Loucy (cell line): ENCODE results near the gene LOXL4.

Source experiments
- H2AFZ ChIP-seq: fragments of 200-600 bp; sonication (generic); 2 replicates; pipeline ENCODE4 v1.6.0; 2016; ENCODE audit warnings: antibody characterized with exemption, mild to moderate bottlenecking, low read length, moderate library complexity
- H3F3A ChIP-seq: fragments of 200-600 bp; 2 replicates; pipeline ENCODE4 v1.6.0; 2016; ENCODE audit warnings: antibody characterized with exemption, low read depth, mild to moderate bottlenecking
- H3K27me3 ChIP-seq: fragments of 200-600 bp; sonication (generic); 2 replicates; pipeline ENCODE4 v1.6.1; 2014; ENCODE audit warnings: low read length, mild to moderate bottlenecking; ENCODE audit not compliant: insufficient read depth, poor library complexity, severe bottlenecking
- H3K36me3 ChIP-seq: fragments of 200-600 bp; sonication (generic); 2 replicates; pipeline ENCODE4 v1.6.1; 2016; ENCODE audit warnings: low read length; ENCODE audit not compliant: insufficient read depth
- H3K4me1 ChIP-seq: fragments of 200-600 bp; sonication (generic); 2 replicates; pipeline ENCODE4 v1.5.1; 2014; ENCODE audit warnings: low read length, mild to moderate bottlenecking; ENCODE audit not compliant: insufficient read depth, poor library complexity, severe bottlenecking
- H3K4me2 ChIP-seq: fragments of 200-600 bp; sonication (generic); 2 replicates; pipeline ENCODE4 v1.6.0; 2014; ENCODE audit warnings: antibody characterized with exemption, low read length, low read depth, mild to moderate bottlenecking; ENCODE audit not compliant: poor library complexity, severe bottlenecking
- H3K4me3 ChIP-seq: fragments of 200-600 bp; sonication (generic); 2 replicates; pipeline ENCODE4 v1.5.1; 2014; ENCODE audit warnings: low read length, mild to moderate bottlenecking, mixed read lengths; ENCODE audit not compliant: poor library complexity, severe bottlenecking
- H3K79me2 ChIP-seq: fragments of 200-600 bp; sonication (generic); 2 replicates; pipeline ENCODE4 v1.6.1; 2014; ENCODE audit warnings: low read length; ENCODE audit not compliant: insufficient read depth
- H3K9ac ChIP-seq: fragments of 200-600 bp; sonication (generic); 2 replicates; pipeline ENCODE4 v1.6.0; 2014; ENCODE audit warnings: mild to moderate bottlenecking, low read depth, low read length, moderate library complexity; ENCODE audit not compliant: poor library complexity, severe bottlenecking
- H3K9me2 ChIP-seq: fragments of 200-600 bp; sonication (generic); replicated peaks from 2 replicates; pipeline ENCODE4 v1.6.1; 2016; ENCODE audit warnings: low read depth, low read length, mixed read lengths
- H3K9me3 ChIP-seq: fragments of 200-600 bp; sonication (generic); 2 replicates; pipeline ENCODE4 v1.6.1; 2014; ENCODE audit warnings: mild to moderate bottlenecking, antibody characterized with exemption, low read length, low read depth; ENCODE audit not compliant: insufficient read depth
- H4K20me1 ChIP-seq: fragments of 200-600 bp; sonication (generic); 2 replicates; pipeline ENCODE4 v1.6.0; 2014; ENCODE audit warnings: antibody characterized with exemption, low read length, mild to moderate bottlenecking; ENCODE audit not compliant: insufficient read depth, poor library complexity, severe bottlenecking
- EZH2phosphoT487 ChIP-seq: fragments of 200-600 bp; IDR thresholded peaks from 2 replicates; pipeline ENCODE4 v1.6.1; 2018; ENCODE audit warnings: antibody characterized with exemption, mild to moderate bottlenecking, moderate library complexity, borderline replicate concordance
- TF ChIP-seq, protein P1 (sequence below): fragments of 200-600 bp; sonication (generic); conservative IDR thresholded peaks from 2 replicates; pipeline ENCODE4 v1.5.1; 2014; ENCODE audit warnings: mild to moderate bottlenecking, antibody characterized with exemption, low read length

The LOXL4 gene

DNA sequence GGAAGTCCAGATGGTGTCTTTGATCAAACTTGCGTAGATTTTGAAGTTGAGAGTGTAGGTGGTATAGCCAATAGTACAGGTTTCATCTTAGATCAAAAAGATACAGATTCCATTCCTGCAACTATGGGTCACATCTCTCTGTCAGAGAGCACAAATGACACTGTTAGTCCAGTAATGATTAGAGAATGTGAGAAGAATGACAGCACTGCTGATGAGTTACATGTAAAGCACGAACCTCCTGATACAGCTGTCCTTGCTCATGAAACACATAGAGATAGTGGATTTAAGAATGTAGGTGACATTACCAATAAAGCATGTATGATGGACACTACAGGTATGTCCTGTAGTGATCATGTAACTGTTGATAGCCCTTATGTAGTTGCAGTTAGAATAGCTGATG is 59.1 kb downstream of the LOXL4 start:
- no peaks in the 10 kb centered on the region for H3K9me2 ChIP-seq
- peaks cover 28% of the 10 kb centered on the region; the same call in 1 of the 2 replicates for H3K36me3 ChIP-seq
- no peak overlapping the region for H3K9ac ChIP-seq
- no peaks in the 10 kb centered on the region for H4K20me1 ChIP-seq
- no peaks in the 10 kb centered on the region for H3K4me1 ChIP-seq
- H3K4me3 ChIP-seq = no peak overlapping the region
- H2AFZ ChIP-seq = no peak overlapping the region
- no peak for TF ChIP-seq EZH2phosphoT487
- TF ChIP-seq, protein P1, sequence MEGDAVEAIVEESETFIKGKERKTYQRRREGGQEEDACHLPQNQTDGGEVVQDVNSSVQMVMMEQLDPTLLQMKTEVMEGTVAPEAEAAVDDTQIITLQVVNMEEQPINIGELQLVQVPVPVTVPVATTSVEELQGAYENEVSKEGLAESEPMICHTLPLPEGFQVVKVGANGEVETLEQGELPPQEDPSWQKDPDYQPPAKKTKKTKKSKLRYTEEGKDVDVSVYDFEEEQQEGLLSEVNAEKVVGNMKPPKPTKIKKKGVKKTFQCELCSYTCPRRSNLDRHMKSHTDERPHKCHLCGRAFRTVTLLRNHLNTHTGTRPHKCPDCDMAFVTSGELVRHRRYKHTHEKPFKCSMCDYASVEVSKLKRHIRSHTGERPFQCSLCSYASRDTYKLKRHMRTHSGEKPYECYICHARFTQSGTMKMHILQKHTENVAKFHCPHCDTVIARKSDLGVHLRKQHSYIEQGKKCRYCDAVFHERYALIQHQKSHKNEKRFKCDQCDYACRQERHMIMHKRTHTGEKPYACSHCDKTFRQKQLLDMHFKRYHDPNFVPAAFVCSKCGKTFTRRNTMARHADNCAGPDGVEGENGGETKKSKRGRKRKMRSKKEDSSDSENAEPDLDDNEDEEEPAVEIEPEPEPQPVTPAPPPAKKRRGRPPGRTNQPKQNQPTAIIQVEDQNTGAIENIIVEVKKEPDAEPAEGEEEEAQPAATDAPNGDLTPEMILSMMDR = no peak
- H3K27me3 ChIP-seq = no peaks in the 10 kb centered on the region
- H3K79me2 ChIP-seq = peaks cover 6% of the 10 kb centered on the region
- no peak overlapping the region for H3K4me2 ChIP-seq
- H3F3A ChIP-seq = no peaks in the 10 kb centered on the region
- H3K9me3 ChIP-seq = no peaks in the 10 kb centered on the region

DNA sequence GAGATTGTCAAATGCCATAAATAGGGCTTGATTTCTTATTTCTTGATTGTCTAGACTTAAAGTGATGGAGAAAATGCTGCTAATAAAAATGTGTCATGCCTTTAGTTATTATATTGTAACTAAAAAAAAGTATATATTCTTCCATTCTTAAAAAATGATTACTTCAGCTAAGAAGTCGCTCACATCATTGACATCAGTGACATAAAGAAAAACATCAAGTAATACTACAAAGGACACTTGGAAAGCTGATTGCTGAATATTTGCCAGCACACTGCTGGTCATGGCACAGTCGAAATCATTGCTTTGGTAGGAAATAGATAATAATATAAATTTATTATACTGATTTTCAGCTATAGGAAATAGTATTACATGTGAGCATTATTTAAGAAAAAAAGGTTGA is 62.6 kb downstream of the LOXL4 start:
- no peaks in the 10 kb centered on the region for H3K9me2 ChIP-seq
- H3F3A ChIP-seq = no peaks in the 10 kb centered on the region
- H3K36me3 ChIP-seq = peaks cover 27% of the 10 kb centered on the region; the same call in 1 of the 2 replicates

DNA sequence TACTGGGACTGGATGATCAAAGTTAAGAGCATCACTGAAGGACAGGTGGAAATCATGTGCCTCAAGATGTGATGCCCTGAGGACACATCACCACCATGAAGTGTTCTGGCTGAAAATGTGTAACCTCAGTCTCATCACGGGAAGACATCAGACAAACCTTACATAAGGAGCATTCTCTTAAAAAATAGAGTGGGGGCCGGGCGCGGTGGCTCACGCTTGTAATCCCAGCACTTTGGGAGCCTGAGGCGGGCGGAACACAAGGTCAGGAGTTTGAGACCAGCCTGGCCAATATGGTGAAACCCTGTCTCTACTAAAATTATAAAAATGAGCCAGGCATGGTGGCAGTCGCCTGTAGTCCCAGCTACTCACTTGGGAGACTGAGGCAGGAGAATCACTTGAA is 65.6 kb downstream of the LOXL4 start:
- 0 out of 2 replicates have a peak, but pooled peaks cover 5% of the 10 kb centered on the region for H3K36me3 ChIP-seq
- no peak overlapping the region for H3K4me2 ChIP-seq
- no peak overlapping the region for H3K9ac ChIP-seq
- no peaks in the 10 kb centered on the region for H3K4me1 ChIP-seq
- peaks cover 16% of the 10 kb centered on the region for H3K79me2 ChIP-seq
- H3K27me3 ChIP-seq = no peaks in the 10 kb centered on the region
- H4K20me1 ChIP-seq = no peaks in the 10 kb centered on the region
- H3K4me3 ChIP-seq = no peak overlapping the region
- no peaks in the 10 kb centered on the region for H3K9me2 ChIP-seq
- no peak overlapping the region for H2AFZ ChIP-seq
- H3F3A ChIP-seq = no peaks in the 10 kb centered on the region
- no peaks in the 10 kb centered on the region for H3K9me3 ChIP-seq
- TF ChIP-seq, protein P1 = no peak
- TF ChIP-seq EZH2phosphoT487 = no peak

More for the DNA sequence above, 62.6 kb downstream of the LOXL4 start:
- Histone ChIP-seq H2AFZ (no peak overlapping the region), H3K27me3 (no peaks in the 10 kb centered on the region), H3K79me2 (peaks cover 11% of the 10 kb centered on the region), H3K4me1 (no peaks in the 10 kb centered on the region), H4K20me1 (no peaks in the 10 kb centered on the region), H3K9ac (no peak overlapping the region), H3K9me3 (no peaks in the 10 kb centered on the region), H3K4me3 (no peak overlapping the region), H3K4me2 (no peak overlapping the region)
- TF ChIP-seq, protein P1 = no peak
- no peak for TF ChIP-seq EZH2phosphoT487
